CD14-positive monocyte (primary cell): Measurements from ENCODE around the gene GPATCH3. TPM values are rescaled to one million over a fixed set of nuclear protein-coding genes. Genes with fewer than 3 reads are reported as not detected.

Source experiments
- DNase-seq, 3 donors: peaks; one replicate each; pipeline ENCODE4 v3.0.0-alpha.2; 2011 to 2022
- H2AFZ ChIP-seq: 2 replicates; pipeline ENCODE4 v1.6.0; 2012; ENCODE audit warnings: mild to moderate bottlenecking, low read depth, low read length, inconsistent platforms; ENCODE audit not compliant: insufficient read depth, poor library complexity, severe bottlenecking
- H3K27ac ChIP-seq, 2 donors: 1 replicate in 1 of 2; 2 replicates in 1 of 2; pipeline ENCODE4 v1.5.1; 2012 to 2013; ENCODE audit warnings: low read length in 2 of 2, control low read depth in 1 of 2, inconsistent platforms in 1 of 2, low read depth in 1 of 2, mild to moderate bottlenecking in 1 of 2
- H3K27me3 ChIP-seq, 2 donors: one replicate each; pipeline versions ENCODE4 v1.6.0 to v1.6.1; 2011 to 2013; ENCODE audit warnings: low read length in 2 of 2; ENCODE audit not compliant: control insufficient read depth in 2 of 2, insufficient read depth in 2 of 2
- H3K36me3 ChIP-seq, 2 donors: replicated peaks in 1 of 2; 1 replicate in 1 of 2; 2 replicates in 1 of 2; pipeline versions ENCODE4 v1.5.1 to v1.6.1; 2012 to 2013; ENCODE audit warnings: low read length in 2 of 2, control low read depth in 1 of 2, inconsistent platforms in 1 of 2, mild to moderate bottlenecking in 1 of 2; ENCODE audit not compliant: insufficient read depth in 2 of 2, control insufficient read depth in 1 of 2
- H3K4me1 ChIP-seq, 2 donors: 1 replicate in 1 of 2; 2 replicates in 1 of 2; pipeline versions ENCODE4 v1.5.1 to v1.6.1; 2012 to 2013; ENCODE audit warnings: low read length in 2 of 2, control low read depth in 1 of 2, inconsistent platforms in 1 of 2, mild to moderate bottlenecking in 1 of 2, moderate library complexity in 1 of 2; ENCODE audit not compliant: insufficient read depth in 2 of 2, control insufficient read depth in 1 of 2
- H3K4me2 ChIP-seq: replicated peaks from 2 replicates; pipeline ENCODE3; 2012; ENCODE audit warnings: low read length, moderate library complexity, mild to moderate bottlenecking; ENCODE audit not compliant: poor library complexity, severe bottlenecking; ENCODE audit errors: extremely low read depth
- H3K4me3 ChIP-seq, 3 experiments: fragments of 200-600 bp in 1 of 3; sonication (generic) in 1 of 3; replicated peaks in 1 of 3; 1 replicate in 2 of 3; 2 replicates in 1 of 3; pipeline ENCODE4 v1.5.1; 2011 to 2013; ENCODE audit warnings: low read length in 3 of 3, mild to moderate bottlenecking in 3 of 3, control low read depth in 2 of 3, low read depth in 2 of 3, inconsistent platforms in 1 of 3, moderate library complexity in 1 of 3
- H3K79me2 ChIP-seq: 2 replicates; pipeline ENCODE4 v1.6.0; 2012; ENCODE audit warnings: mild to moderate bottlenecking, control low read depth, inconsistent platforms, low read length, moderate library complexity; ENCODE audit not compliant: insufficient read depth
- H3K9ac ChIP-seq: 2 replicates; pipeline ENCODE4 v1.6.0; 2017; ENCODE audit warnings: low read length, mild to moderate bottlenecking; ENCODE audit not compliant: insufficient read depth, poor library complexity, severe bottlenecking
- H3K9me3 ChIP-seq, 2 donors: replicated peaks in 1 of 2; 1 replicate in 1 of 2; 2 replicates in 1 of 2; pipeline versions ENCODE4 v1.5.1 to v1.6.1; 2012 to 2013; ENCODE audit warnings: low read length in 2 of 2, control low read depth in 1 of 2; ENCODE audit not compliant: control insufficient read depth in 1 of 2, insufficient read depth in 1 of 2
- H4K20me1 ChIP-seq: 2 replicates; pipeline ENCODE4 v1.6.0; 2012; ENCODE audit warnings: mild to moderate bottlenecking, low read length, control low read depth, moderate library complexity; ENCODE audit not compliant: insufficient read depth
- H3K27ac Mint-ChIP-seq, 7 donors: one replicate each; pipeline ENCODE4 v1.8.0; 2020; ENCODE audit warnings: mild to moderate bottlenecking in 7 of 7, mixed read lengths in 7 of 7, moderate library complexity in 6 of 7, inconsistent platforms in 2 of 7
- H3K27me3 Mint-ChIP-seq, 3 donors: one replicate each; pipeline ENCODE4 v1.8.0; 2021 to 2022; ENCODE audit warnings: low read depth in 3 of 3, mild to moderate bottlenecking in 3 of 3, mixed read lengths in 3 of 3, moderate library complexity in 3 of 3, inconsistent platforms in 1 of 3
- H3K36me3 Mint-ChIP-seq, 2 donors: one replicate each; pipeline ENCODE4 v1.8.0; 2020; ENCODE audit warnings: mixed read lengths in 2 of 2, inconsistent platforms in 1 of 2, mild to moderate bottlenecking in 1 of 2
- H3K4me1 Mint-ChIP-seq: one replicate; pipeline ENCODE4 v1.8.0; 2020; ENCODE audit warnings: mild to moderate bottlenecking, mixed read lengths
- H3K4me3 Mint-ChIP-seq, 2 donors: one replicate each; pipeline ENCODE4 v1.8.0; 2020; ENCODE audit warnings: mild to moderate bottlenecking in 2 of 2, mixed read lengths in 2 of 2, moderate library complexity in 1 of 2
- H3K9me3 Mint-ChIP-seq, 7 donors: one replicate each; pipeline ENCODE4 v1.8.0; 2020 to 2022; ENCODE audit warnings: mixed read lengths in 7 of 7, mild to moderate bottlenecking in 6 of 7, moderate library complexity in 6 of 7, inconsistent platforms in 2 of 7
- CTCF ChIP-seq: fragments of 200-600 bp; IDR thresholded peaks from one replicate; pipeline ENCODE4 v1.8.0; 2022; ENCODE audit warnings: antibody characterized with exemption, mild to moderate bottlenecking
- WGBS: methylation state at CpG from one replicate; pipeline ENCODE4 v1.1.5; 2013; ENCODE audit warnings: missing lambda C conversion rate; ENCODE audit not compliant: insufficient coverage; 5-methylcytosine and 5-hydroxymethylcytosine counted together
- intact Hi-C, 2 donors: fragments of 100-400 bp; cut with micrococcal nuclease; formaldehyde crosslinking; loops; one replicate each; pipeline versions ENCODE4 v1.15.0 to v1.15.1; 2023
- polyA plus RNA-seq, 3 donors: library from polyadenylated mRNA; depleted of rRNA in 1 of 3; unstranded in 2 of 3; stranded (reverse) in 1 of 3; fragments of 300-500 nt in 2 of 3; fragments of >200 nt in 1 of 3; fragmentation: Illumina TruSeq in 2 of 3; gene quantifications; 1 replicate in 2 of 3; 2 replicates in 1 of 3; pipeline ENCODE4 v1.2.3, GENCODE V29; 2012 to 2021

Gene GPATCH3
- polyA plus RNA-seq, 3 donors: 8.2 to 11.8 (median 10.7) TPM

- H3K36me3 ChIP-seq: peaks cover 26 to 29% of the 10 kb centered on the region in 2 donors
- peak within 1 kb of the TSS; percentile 11 to 83 for H3K27ac ChIP-seq
- peak within 1 kb of the TSS; percentile 90 for H2AFZ ChIP-seq
- DNase-seq: peak; percentile 95 to 96 (median 95)
- H3K27me3 ChIP-seq: no peaks in the 10 kb centered on the region
- peaks cover 20% of the 10 kb centered on the region for H3K4me1 Mint-ChIP-seq
- WGBS: 0% methylated on average over 70 of the region's 83 CpGs
- no peaks in the 10 kb centered on the region for H3K9me3 ChIP-seq
- peaks cover 14 to 32% of the 10 kb centered on the region in 2 donors for H3K36me3 Mint-ChIP-seq
- H3K9ac ChIP-seq: peak within 1 kb of the TSS; percentile 88
- H3K4me1 ChIP-seq: peaks cover 15 to 21% of the 10 kb centered on the region in 2 donors
- TF ChIP-seq CTCF: no peak
- H3K4me3 ChIP-seq: peak within 1 kb of the TSS; percentile 74 to 88 (median 78)
- H3K27ac Mint-ChIP-seq: peak within 1 kb of the TSS; percentile 87 to 95 (median 92)
- peaks cover 0 to 3% (median 3%) of the 10 kb centered on the region in 3 donors for H3K27me3 Mint-ChIP-seq
- H3K4me3 Mint-ChIP-seq: peak within 1 kb of the TSS; percentile 91 to 96
- H3K79me2 ChIP-seq: peaks cover 35% of the 10 kb centered on the region
- no peaks in the 10 kb centered on the region for H3K9me3 Mint-ChIP-seq
- H4K20me1 ChIP-seq: peaks cover 9% of the 10 kb centered on the region
- intact Hi-C loops: no loop called here
- peak within 1 kb of the TSS; percentile 80 for H3K4me2 ChIP-seq
These were observed 21.5 kb upstream of the GPATCH3 start, which contains the start of gene NUDC for GRCh38 chr1:26921540-26922430. Gene NUDC, plus strand, starts transcription at chr1:26921743. Its CDS starts 106 bp downstream, at chr1:26921849.

- H3K27ac Mint-ChIP-seq: peak overlapping the region; percentile 25 to 95 (median 92)
- Histone ChIP-seq H3K9ac (peak overlapping the region; percentile 88), H3K4me2 (peak overlapping the region; percentile 80), H3K36me3 (peaks cover 21 to 23% of the 10 kb centered on the region in 2 donors), H3K4me3 (peak overlapping the region in 2 of 3 experiments; percentile 74 to 88), H2AFZ (peak overlapping the region; percentile 90), H3K27me3 (no peaks in the 10 kb centered on the region), H3K4me1 (peaks cover 15 to 21% of the 10 kb centered on the region in 2 donors), H3K27ac (peak overlapping the region in 1 of 2 donors; percentile 83), H3K79me2 (peaks cover 31% of the 10 kb centered on the region), H3K9me3 (no peaks in the 10 kb centered on the region), H4K20me1 (peaks cover 9% of the 10 kb centered on the region)
- DNase-seq: no peak
- H3K27me3 Mint-ChIP-seq: peaks cover 0 to 3% (median 3%) of the 10 kb centered on the region in 3 donors
- no peak for TF ChIP-seq CTCF
- intact Hi-C loops: no loop called here
- H3K9me3 Mint-ChIP-seq: no peaks in the 10 kb centered on the region
- H3K36me3 Mint-ChIP-seq: peaks cover 9 to 26% of the 10 kb centered on the region in 2 donors
- 4% methylated on average over 5 of the region's 7 CpGs for WGBS
- peaks cover 20% of the 10 kb centered on the region for H3K4me1 Mint-ChIP-seq
- peak overlapping the region; percentile 91 to 96 for H3K4me3 Mint-ChIP-seq
These were observed 20.9 kb upstream of the GPATCH3 start for GRCh38 chr1:26921126-26921539.
